Activated T-cell treated with anti-CD3 and anti-CD28 coated beads, Interleukin-2, amount 50 U/mL, for 4 hours (primary cell): ENCODE data around the gene PKP2. TPM values are rescaled to one million over a fixed set of nuclear protein-coding genes. Genes with fewer than 3 reads are reported as not detected.
A peak's percentile ranks its signal among the peaks of the same experiment; 100 is the strongest.
"Not testable (repeated sequence)": the region's sequence is repeated elsewhere in the genome, so short reads cannot be mapped to it uniquely, and the experiment has no call there.

Experiments used
- ATAC-seq, 2 donors: fragments of 200-7000 bp; cut with Tn5 transposase; one replicate each; pipeline ENCODE4 v1.10.0; 2021
- DNase-seq: peaks from one replicate; pipeline ENCODE4 v3.0.0-alpha.2; 2020
- H3K27me3 Mint-ChIP-seq: one replicate; pipeline ENCODE4 v1.8.0; 2021; ENCODE audit warnings: low read depth, mixed read lengths
- H3K36me3 Mint-ChIP-seq: one replicate; pipeline ENCODE4 v1.8.0; 2022; ENCODE audit warnings: mixed read lengths; ENCODE audit not compliant: insufficient read depth
- H3K4me1 Mint-ChIP-seq: one replicate; pipeline ENCODE4 v1.8.0; 2021; ENCODE audit warnings: low read depth, mixed read lengths
- H3K4me3 Mint-ChIP-seq: one replicate; pipeline ENCODE4 v1.8.0; 2021; ENCODE audit warnings: mild to moderate bottlenecking, moderate library complexity, mixed read lengths
- H3K9me3 Mint-ChIP-seq: one replicate; pipeline ENCODE4 v1.8.0; 2021; ENCODE audit warnings: mixed read lengths
- total RNA-seq, 3 donors: library from RNA; stranded (reverse); gene quantifications; one replicate each; pipeline ENCODE4 v1.2.1, GENCODE V29; 2021

The PKP2 gene
- total RNA-seq, 3 donors from 2014 or later = 0.16 to 0.24 (median 0.18) TPM

- ATAC-seq (no peak), DNase-seq (no peak)
- no peaks in the 10 kb centered on the region for H3K4me1 Mint-ChIP-seq
- H3K9me3 Mint-ChIP-seq = no peaks in the 10 kb centered on the region
- H3K27me3 Mint-ChIP-seq = peaks cover 25% of the 10 kb centered on the region
- H3K4me3 Mint-ChIP-seq = no peak overlapping the region
- H3K36me3 Mint-ChIP-seq = no peaks in the 10 kb centered on the region
These were observed 7.2 kb upstream of the PKP2 start for GRCh38 chr12:32903763-32904162.

- Mint-ChIP-seq H3K4me3 (no peak overlapping the region), H3K27me3 (peaks cover 27% of the 10 kb centered on the region)
- DNase-seq = no peak
These were observed 6.7 kb upstream of the PKP2 start for GRCh38 chr12:32903318-32903717.

GRCh38 chr12:32902287-32902997, 5.9 kb upstream of the PKP2 start:
- no peak for DNase-seq
- no peak for ATAC-seq
- Mint-ChIP-seq H3K4me1 (no peaks in the 10 kb centered on the region), H3K36me3 (no peaks in the 10 kb centered on the region), H3K4me3 (no peak overlapping the region), H3K9me3 (no peaks in the 10 kb centered on the region), H3K27me3 (peaks cover 32% of the 10 kb centered on the region)

More at GRCh38 chr12:32903318-32903717, 6.7 kb upstream of the PKP2 start:
- Mint-ChIP-seq H3K9me3 (no peaks in the 10 kb centered on the region), H3K36me3 (no peaks in the 10 kb centered on the region), H3K4me1 (no peaks in the 10 kb centered on the region)
- ATAC-seq = no peak

- Mint-ChIP-seq H3K9me3 (no peaks in the 10 kb centered on the region), H3K4me3 (no peak overlapping the region), H3K36me3 (no peaks in the 10 kb centered on the region), H3K27me3 (peaks cover 34% of the 10 kb centered on the region), H3K4me1 (peaks cover 3% of the 10 kb centered on the region)
- no peak for ATAC-seq
- no peak for DNase-seq
These were observed 5.0 kb upstream of the PKP2 start for GRCh38 chr12:32901553-32901952.

GRCh38 chr12:32897687-32898573, 1.4 kb upstream of the PKP2 start:
- DNase-seq (no peak), ATAC-seq (no peak)
- Mint-ChIP-seq H3K4me1 (peaks cover 13% of the 10 kb centered on the region), H3K9me3 (no peaks in the 10 kb centered on the region), H3K36me3 (no peaks in the 10 kb centered on the region), H3K4me3 (peak overlapping the region; percentile 71), H3K27me3 (peaks cover 56% of the 10 kb centered on the region)

GRCh38 chr12:32897281-32897610, 669 bp upstream of the PKP2 start:
- DNase-seq = no peak
- H3K9me3 Mint-ChIP-seq = no peaks in the 10 kb centered on the region
- peak overlapping the region; percentile 71 for H3K4me3 Mint-ChIP-seq
- peaks cover 13% of the 10 kb centered on the region for H3K4me1 Mint-ChIP-seq
- H3K36me3 Mint-ChIP-seq = no peaks in the 10 kb centered on the region
- H3K27me3 Mint-ChIP-seq = peaks cover 57% of the 10 kb centered on the region
- no peak for ATAC-seq

GRCh38 chr12:32895688-32896431, 717 bp downstream of the PKP2 start:
- ATAC-seq (peak in 1 of 2 donors; percentile 17), DNase-seq (no peak)
- peaks cover 60% of the 10 kb centered on the region for H3K27me3 Mint-ChIP-seq
- H3K36me3 Mint-ChIP-seq = no peaks in the 10 kb centered on the region
- no peaks in the 10 kb centered on the region for H3K9me3 Mint-ChIP-seq
- H3K4me3 Mint-ChIP-seq = peak overlapping the region; percentile 75
- peaks cover 13% of the 10 kb centered on the region for H3K4me1 Mint-ChIP-seq

- H3K27me3 Mint-ChIP-seq = peaks cover 54% of the 10 kb centered on the region
- H3K36me3 Mint-ChIP-seq = no peaks in the 10 kb centered on the region
- ATAC-seq (no peak), DNase-seq (no peak)
- H3K4me1 Mint-ChIP-seq = peaks cover 13% of the 10 kb centered on the region
- H3K9me3 Mint-ChIP-seq = no peaks in the 10 kb centered on the region
- no peak overlapping the region for H3K4me3 Mint-ChIP-seq
These were observed 2.0 kb downstream of the PKP2 start for GRCh38 chr12:32894566-32894965.

- no peaks in the 10 kb centered on the region for H3K36me3 Mint-ChIP-seq
- H3K9me3 Mint-ChIP-seq = no peaks in the 10 kb centered on the region
- no peak for DNase-seq
- no peak for ATAC-seq
- peaks cover 13% of the 10 kb centered on the region for H3K4me1 Mint-ChIP-seq
- H3K27me3 Mint-ChIP-seq = peaks cover 50% of the 10 kb centered on the region
- no peak overlapping the region for H3K4me3 Mint-ChIP-seq
These were observed 3.1 kb downstream of the PKP2 start for GRCh38 chr12:32893458-32893857.

GRCh38 chr12:32893043-32893442, 3.5 kb downstream of the PKP2 start:
- no peak overlapping the region for H3K4me3 Mint-ChIP-seq
- DNase-seq = no peak
- H3K4me1 Mint-ChIP-seq = peaks cover 13% of the 10 kb centered on the region
- ATAC-seq = no peak
- no peaks in the 10 kb centered on the region for H3K9me3 Mint-ChIP-seq
- H3K27me3 Mint-ChIP-seq = peaks cover 49% of the 10 kb centered on the region
- no peaks in the 10 kb centered on the region for H3K36me3 Mint-ChIP-seq

- Mint-ChIP-seq H3K4me1 (peaks cover 13% of the 10 kb centered on the region), H3K27me3 (peaks cover 42% of the 10 kb centered on the region)
- not testable (repeated sequence) for H3K4me3 Mint-ChIP-seq, DNase-seq, H3K9me3 Mint-ChIP-seq, H3K36me3 Mint-ChIP-seq, ATAC-seq
These were observed 4.2 kb downstream of the PKP2 start for GRCh38 chr12:32892369-32892768.

- no peak for DNase-seq
- H3K36me3 Mint-ChIP-seq = no peaks in the 10 kb centered on the region
- H3K9me3 Mint-ChIP-seq = no peaks in the 10 kb centered on the region
- peaks cover 9% of the 10 kb centered on the region for H3K4me1 Mint-ChIP-seq
- H3K27me3 Mint-ChIP-seq = peaks cover 38% of the 10 kb centered on the region
- no peak overlapping the region for H3K4me3 Mint-ChIP-seq
- no peak for ATAC-seq
These were observed 4.6 kb downstream of the PKP2 start for GRCh38 chr12:32891956-32892355.

GRCh38 chr12:32891526-32891925, 5.1 kb downstream of the PKP2 start:
- Mint-ChIP-seq H3K9me3 (no peaks in the 10 kb centered on the region), H3K4me3 (no peak overlapping the region), H3K27me3 (peaks cover 38% of the 10 kb centered on the region), H3K4me1 (peaks cover 9% of the 10 kb centered on the region), H3K36me3 (no peaks in the 10 kb centered on the region)
- no peak for DNase-seq
- ATAC-seq = no peak

- DNase-seq = no peak
- H3K4me3 Mint-ChIP-seq = no peak overlapping the region
- ATAC-seq = no peak
- no peaks in the 10 kb centered on the region for H3K9me3 Mint-ChIP-seq
- H3K27me3 Mint-ChIP-seq = peaks cover 21% of the 10 kb centered on the region
- H3K4me1 Mint-ChIP-seq = no peaks in the 10 kb centered on the region
- H3K36me3 Mint-ChIP-seq = no peaks in the 10 kb centered on the region
These were observed 7.4 kb downstream of the PKP2 start for GRCh38 chr12:32889011-32889760.
